MM.1S (cell line): ENCODE results near the gene LRIT1.
A peak's percentile ranks its signal among the peaks of the same experiment; 100 is the strongest.

Source experiments
- DNase-seq: peaks from one replicate; pipeline ENCODE4 v3.0.0-alpha.2; 2015
- H2AFZ ChIP-seq: fragments of 300-600 bp; sonication (generic); 2 replicates; pipeline ENCODE4 v1.6.0; 2016; ENCODE audit warnings: antibody characterized with exemption, low read length
- H3F3A ChIP-seq: fragments of 300-600 bp; sonication (generic); 2 replicates; pipeline ENCODE4 v1.6.1; 2016; ENCODE audit warnings: mild to moderate bottlenecking, antibody characterized with exemption, low read length, moderate library complexity, mixed read lengths; ENCODE audit not compliant: insufficient read depth
- H3K27ac ChIP-seq: fragments of 300-600 bp; sonication (generic); 2 replicates; pipeline ENCODE4 v1.5.1; 2016; ENCODE audit warnings: mild to moderate bottlenecking, low read length
- H3K27me3 ChIP-seq: fragments of 300-600 bp; sonication (generic); replicated peaks from 2 replicates; pipeline ENCODE4 v1.6.0; 2016; ENCODE audit warnings: low read length; ENCODE audit not compliant: insufficient read depth
- H3K36me3 ChIP-seq: fragments of 300-600 bp; sonication (generic); replicated peaks from 2 replicates; pipeline ENCODE4 v1.6.1; 2016; ENCODE audit warnings: mild to moderate bottlenecking, low read length, mixed read lengths; ENCODE audit not compliant: insufficient read depth
- H3K4me1 ChIP-seq: fragments of 300-600 bp; sonication (generic); 2 replicates; pipeline ENCODE4 v1.6.1; 2016; ENCODE audit warnings: low read length, mixed read lengths
- H3K4me2 ChIP-seq: fragments of 300-600 bp; sonication (generic); 2 replicates; pipeline ENCODE4 v1.6.0; 2016; ENCODE audit warnings: low read depth, low read length
- H3K4me3 ChIP-seq: fragments of 300-600 bp; sonication (generic); 2 replicates; pipeline ENCODE4 v1.5.1; 2016; ENCODE audit warnings: low read length, mixed read lengths
- H3K79me2 ChIP-seq: fragments of 300-600 bp; sonication (generic); 2 replicates; pipeline ENCODE4 v1.6.1; 2016; ENCODE audit warnings: mixed run types, low read length, mixed read lengths
- H3K9ac ChIP-seq: fragments of 300-600 bp; sonication (generic); 2 replicates; pipeline ENCODE4 v1.6.1; 2016; ENCODE audit warnings: low read length, mixed read lengths
- H3K9me2 ChIP-seq: fragments of 300-600 bp; sonication (generic); replicated peaks from 2 replicates; pipeline ENCODE4 v1.6.1; 2016; ENCODE audit warnings: mild to moderate bottlenecking, low read length, mixed read lengths; ENCODE audit not compliant: insufficient read depth
- H3K9me3 ChIP-seq: fragments of 300-600 bp; sonication (generic); replicated peaks from 2 replicates; pipeline ENCODE4 v1.6.1; 2016; ENCODE audit warnings: mild to moderate bottlenecking, low read length, mixed read lengths; ENCODE audit not compliant: insufficient read depth
- H4K20me1 ChIP-seq: fragments of 300-600 bp; sonication (generic); 2 replicates; pipeline ENCODE4 v1.6.1; 2016; ENCODE audit warnings: mild to moderate bottlenecking, low read length, moderate library complexity, mixed read lengths; ENCODE audit not compliant: insufficient read depth
- CTCF ChIP-seq: fragments of 300-600 bp; sonication (generic); IDR thresholded peaks from 2 replicates; pipeline ENCODE4 v1.5.1; 2016; ENCODE audit warnings: antibody characterized with exemption, low read length, mixed read lengths
- EZH2 ChIP-seq: fragments of 300-600 bp; sonication (generic); optimal IDR thresholded peaks from 2 replicates; pipeline ENCODE3; 2017; ENCODE audit warnings: low read depth, mild to moderate bottlenecking, antibody characterized with exemption, low read length, mixed read lengths
- EZH2phosphoT487 ChIP-seq: fragments of 300-600 bp; sonication (generic); IDR thresholded peaks from 2 replicates; pipeline ENCODE4 v1.6.1; 2018; ENCODE audit warnings: antibody characterized with exemption, low read length

LRIT1 gene

GRCh38 chr10:84196941-84197340, 44.4 kb downstream of the LRIT1 start:
- Histone ChIP-seq H3K36me3 (no peaks in the 10 kb centered on the region), H2AFZ (no peak overlapping the region), H3F3A (no peaks in the 10 kb centered on the region), H3K9me3 (no peaks in the 10 kb centered on the region), H3K9ac (no peak overlapping the region), H3K79me2 (no peaks in the 10 kb centered on the region), H3K27me3 (no peaks in the 10 kb centered on the region), H3K4me3 (no peak overlapping the region), H3K9me2 (no peaks in the 10 kb centered on the region), H3K4me2 (no peak overlapping the region), H3K27ac (no peak overlapping the region), H4K20me1 (no peaks in the 10 kb centered on the region), H3K4me1 (no peaks in the 10 kb centered on the region)
- TF ChIP-seq CTCF (no peak), EZH2phosphoT487 (no peak), EZH2 (no peak)
- DNase-seq: no peak

DNA sequence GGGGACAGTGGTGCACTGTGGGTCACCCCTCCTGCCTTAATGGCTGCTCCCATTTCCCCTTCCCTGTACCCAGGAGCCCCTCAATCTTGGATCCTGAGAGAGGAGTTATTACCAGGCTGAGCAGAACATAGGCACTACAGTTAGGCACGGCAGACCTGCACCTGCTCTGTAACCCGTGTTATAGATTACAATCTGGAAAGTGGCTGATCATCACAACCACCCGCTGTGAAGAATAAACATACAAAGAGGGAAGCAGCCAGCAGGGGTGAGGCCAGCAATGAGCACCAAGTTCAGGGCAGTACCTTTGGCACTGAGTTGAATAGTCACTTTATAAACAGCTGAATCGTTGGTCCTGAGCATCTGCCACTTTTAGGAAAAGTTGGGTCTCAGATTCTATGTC, 45.3 kb downstream of the LRIT1 start:
- TF ChIP-seq EZH2phosphoT487 (no peak), CTCF (no peak), EZH2 (no peak)
- Histone ChIP-seq H3K9me3 (no peaks in the 10 kb centered on the region), H3F3A (no peaks in the 10 kb centered on the region), H3K9me2 (no peaks in the 10 kb centered on the region), H3K4me1 (no peaks in the 10 kb centered on the region), H3K27me3 (no peaks in the 10 kb centered on the region), H3K79me2 (no peaks in the 10 kb centered on the region), H3K27ac (no peak overlapping the region), H3K4me3 (no peak overlapping the region), H2AFZ (no peak overlapping the region), H3K4me2 (no peak overlapping the region), H3K9ac (no peak overlapping the region), H4K20me1 (no peaks in the 10 kb centered on the region), H3K36me3 (no peaks in the 10 kb centered on the region)
- no peak for DNase-seq

GRCh38 chr10:84195044-84195830, 46.1 kb downstream of the LRIT1 start:
- H3K27me3 ChIP-seq: no peaks in the 10 kb centered on the region
- no peaks in the 10 kb centered on the region for H3K9me3 ChIP-seq
- TF ChIP-seq EZH2 (no peak), EZH2phosphoT487 (no peak), CTCF (no peak)
- no peaks in the 10 kb centered on the region for H3K4me1 ChIP-seq
- DNase-seq: no peak
- H3K4me2 ChIP-seq: peak overlapping the region; percentile 92
- H3K36me3 ChIP-seq: no peaks in the 10 kb centered on the region
- H3K4me3 ChIP-seq: peak overlapping the region; percentile 53
- no peaks in the 10 kb centered on the region for H3K9me2 ChIP-seq
- H3K79me2 ChIP-seq: no peaks in the 10 kb centered on the region
- no peaks in the 10 kb centered on the region for H4K20me1 ChIP-seq
- no peak overlapping the region; the same call in 1 of the 2 replicates for H3K9ac ChIP-seq
- no peaks in the 10 kb centered on the region for H3F3A ChIP-seq
- peak overlapping the region; percentile 49 for H2AFZ ChIP-seq
- no peak overlapping the region for H3K27ac ChIP-seq
